Testis (tissue), 3 donors: ENCODE measurements around the gene COQ8A. TPM values are rescaled to one million over a fixed set of nuclear protein-coding genes. Genes with fewer than 3 reads are reported as not detected.
"Not testable (repeated sequence)": the region's sequence is repeated elsewhere in the genome, so short reads cannot be mapped to it uniquely, and the experiment has no call there.

Source experiments
- DNase-seq: peaks from one replicate; pipeline ENCODE4 v3.0.0-alpha.2; 2019
- H3K27ac ChIP-seq, 2 donors: fragments of 200-600 bp; sonication (generic); one replicate each; pipeline ENCODE4 v1.5.1; 2019
- H3K27me3 ChIP-seq: fragments of 200-600 bp; sonication (generic); one replicate; pipeline ENCODE4 v1.5.1; 2019
- H3K36me3 ChIP-seq: fragments of 200-600 bp; sonication (generic); one replicate; pipeline ENCODE4 v1.5.1; 2017; ENCODE audit warnings: low read depth; ENCODE audit errors: missing control alignments
- H3K4me1 ChIP-seq: fragments of 200-600 bp; sonication (generic); one replicate; pipeline ENCODE4 v1.5.1; 2019
- H3K4me3 ChIP-seq, 2 donors: fragments of 200-600 bp; sonication (generic); one replicate each; pipeline ENCODE4 v1.5.1; 2017 to 2019
- H3K9me3 ChIP-seq: fragments of 200-600 bp; sonication (generic); one replicate; pipeline ENCODE4 v1.5.1; 2017
- POLR2A ChIP-seq: fragments of 450-650 bp; IDR thresholded peaks from one replicate; pipeline ENCODE4 v1.6.1; 2017; ENCODE audit warnings: antibody characterized with exemption, mild to moderate bottlenecking, moderate library complexity
- WGBS, 2 donors: methylation state at CpG; one replicate each; pipeline ENCODE4 v1.1.5; 2018; 5-methylcytosine and 5-hydroxymethylcytosine counted together
- intact Hi-C: fragments of 100-400 bp; cut with DNase I; formaldehyde crosslinking; loops from one replicate; pipeline ENCODE4 v1.15.1; 2023; ENCODE audit warnings: low total_unique reads
- polyA plus RNA-seq: library from polyadenylated mRNA; stranded (reverse); fragments of 350-450 nt; fragmentation: Illumina TruSeq; extraction: RNeasy Lipid Tissue Mini Kit (QIAGEN cat#74804); gene quantifications from one replicate; pipeline ENCODE4 v1.2.3, GENCODE V29; 2014; ENCODE audit warnings: low read depth, low replicate concordance; ENCODE audit not compliant: insufficient read depth
- total RNA-seq, 2 donors: library from RNA; depleted of rRNA; stranded (reverse); fragments of >200 nt; gene quantifications; one replicate each; pipeline ENCODE4 v1.2.3, GENCODE V29; 2016
- TF ChIP-seq, protein P1 (sequence below), 3 experiments: fragments of 450-650 bp in 2 of 3; fragments of 200-600 bp in 1 of 3; sonication (generic) in 1 of 3; IDR thresholded peaks; one replicate each; pipeline ENCODE4 v1.5.1; 2016 to 2019; ENCODE audit warnings: antibody characterized with exemption in 3 of 3, mild to moderate bottlenecking in 2 of 3, moderate library complexity in 1 of 3

COQ8A gene
- total and polyA plus RNA-seq, 3 donors from 2014 or later: 34.4 to 46.8 (median 39.2) TPM

DNA sequence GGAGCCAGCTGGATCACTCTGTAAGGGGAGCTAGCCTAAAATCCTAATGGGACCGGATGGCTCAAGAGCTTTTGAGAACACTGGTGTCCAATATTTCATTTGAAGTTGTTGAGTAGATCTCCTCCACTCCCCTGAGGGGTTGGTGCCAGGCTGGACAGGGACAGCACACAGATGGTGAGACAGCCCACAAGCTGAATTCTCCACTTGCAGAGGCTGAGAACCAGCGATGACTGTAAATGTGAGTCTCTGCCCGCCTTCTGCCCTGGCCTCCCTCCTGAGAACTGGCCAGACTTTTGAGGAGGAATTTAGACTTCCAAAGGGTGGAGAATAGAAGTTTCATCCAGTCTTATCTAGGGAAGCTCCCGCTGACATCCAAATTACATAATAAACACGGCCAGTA is 20.5 kb upstream of the COQ8A start:
- peaks cover 19% of the 10 kb centered on the region for H3K4me1 ChIP-seq
- no peak for DNase-seq
- 57 to 62% methylated on average over 5 of the region's 5 CpGs for WGBS, 2 donors
- intact Hi-C loops: loop anchor here (10.0 kb wide), 1 partner anchor 845 kb away; no protein-coding TSS in a partner anchor
- no peaks in the 10 kb centered on the region for H3K9me3 ChIP-seq
- no peak for TF ChIP-seq POLR2A
- H3K27ac ChIP-seq: peak overlapping the region; percentile 65 to 80
- H3K36me3 ChIP-seq: no peaks in the 10 kb centered on the region
- no peaks in the 10 kb centered on the region for H3K27me3 ChIP-seq
- H3K4me3 ChIP-seq: no peak overlapping the region

GRCh38 chr1:226919995-226920394 is 20.1 kb upstream of the COQ8A start:
- intact Hi-C loops: loop anchor here (10.0 kb wide), 1 partner anchor 845 kb away; no protein-coding TSS in a partner anchor
- no peak overlapping the region for H3K4me3 ChIP-seq
- H3K27me3 ChIP-seq: no peaks in the 10 kb centered on the region
- TF ChIP-seq, protein P1, sequence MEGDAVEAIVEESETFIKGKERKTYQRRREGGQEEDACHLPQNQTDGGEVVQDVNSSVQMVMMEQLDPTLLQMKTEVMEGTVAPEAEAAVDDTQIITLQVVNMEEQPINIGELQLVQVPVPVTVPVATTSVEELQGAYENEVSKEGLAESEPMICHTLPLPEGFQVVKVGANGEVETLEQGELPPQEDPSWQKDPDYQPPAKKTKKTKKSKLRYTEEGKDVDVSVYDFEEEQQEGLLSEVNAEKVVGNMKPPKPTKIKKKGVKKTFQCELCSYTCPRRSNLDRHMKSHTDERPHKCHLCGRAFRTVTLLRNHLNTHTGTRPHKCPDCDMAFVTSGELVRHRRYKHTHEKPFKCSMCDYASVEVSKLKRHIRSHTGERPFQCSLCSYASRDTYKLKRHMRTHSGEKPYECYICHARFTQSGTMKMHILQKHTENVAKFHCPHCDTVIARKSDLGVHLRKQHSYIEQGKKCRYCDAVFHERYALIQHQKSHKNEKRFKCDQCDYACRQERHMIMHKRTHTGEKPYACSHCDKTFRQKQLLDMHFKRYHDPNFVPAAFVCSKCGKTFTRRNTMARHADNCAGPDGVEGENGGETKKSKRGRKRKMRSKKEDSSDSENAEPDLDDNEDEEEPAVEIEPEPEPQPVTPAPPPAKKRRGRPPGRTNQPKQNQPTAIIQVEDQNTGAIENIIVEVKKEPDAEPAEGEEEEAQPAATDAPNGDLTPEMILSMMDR (IDR thresholded peaks at IDR 0.05): no peak
- no peak for TF ChIP-seq POLR2A
- no peak for DNase-seq
- H3K36me3 ChIP-seq: no peaks in the 10 kb centered on the region
- peaks cover 19% of the 10 kb centered on the region for H3K4me1 ChIP-seq
- H3K9me3 ChIP-seq: no peaks in the 10 kb centered on the region
- WGBS, 2 donors: 50 to 58% methylated on average over 1 of the region's 1 CpG
- peak overlapping the region; percentile 65 to 80 for H3K27ac ChIP-seq

- no peak for TF ChIP-seq POLR2A
- TF ChIP-seq, protein P1 (IDR thresholded peaks at IDR 0.05): no peak
- H3K4me3 ChIP-seq: no peak overlapping the region
- 22 to 34% methylated on average over 2 of the region's 2 CpGs for WGBS, 2 donors
- peak; percentile 77 for DNase-seq
- peak overlapping the region; percentile 65 to 80 for H3K27ac ChIP-seq
- intact Hi-C loops: no loop called here
- no peaks in the 10 kb centered on the region for H3K9me3 ChIP-seq
- H3K27me3 ChIP-seq: no peaks in the 10 kb centered on the region
- no peaks in the 10 kb centered on the region for H3K36me3 ChIP-seq
- peaks cover 19% of the 10 kb centered on the region for H3K4me1 ChIP-seq
These were observed 19.6 kb upstream of the COQ8A start for GRCh38 chr1:226920446-226920894.

DNA sequence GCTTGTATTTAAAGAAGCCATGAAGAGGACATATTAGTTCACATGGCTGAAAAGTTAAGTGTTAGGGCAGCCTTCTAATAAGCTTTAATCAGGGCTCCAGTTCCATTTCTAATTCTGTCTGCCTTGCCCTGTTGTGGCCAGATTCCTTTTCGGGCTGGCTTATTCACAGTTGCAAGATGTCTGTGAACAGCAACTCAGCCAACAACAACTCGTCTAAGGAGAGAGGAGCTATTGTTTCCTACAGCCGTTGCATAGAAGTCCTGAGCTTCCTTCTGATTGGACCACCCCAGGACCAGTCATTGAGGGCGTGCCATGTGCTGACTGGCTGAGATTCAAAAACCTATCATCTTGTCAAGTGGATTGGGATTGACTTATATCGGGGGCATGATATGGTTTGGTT is 18.6 kb upstream of the COQ8A start:
- TF ChIP-seq POLR2A: no peak
- TF ChIP-seq, protein P1 (IDR thresholded peaks at IDR 0.05): no peak
- peaks cover 19% of the 10 kb centered on the region for H3K4me1 ChIP-seq
- H3K4me3 ChIP-seq: no peak overlapping the region
- no peak overlapping the region for H3K27ac ChIP-seq
- 82 to 84% methylated on average over 5 of the region's 5 CpGs for WGBS, 2 donors
- no peaks in the 10 kb centered on the region for H3K27me3 ChIP-seq
- intact Hi-C loops: no loop called here
- DNase-seq: no peak
- H3K36me3 ChIP-seq: no peaks in the 10 kb centered on the region
- H3K9me3 ChIP-seq: no peaks in the 10 kb centered on the region

GRCh38 chr1:226929260-226930111 is 10.6 kb upstream of the COQ8A start:
- H3K36me3 ChIP-seq, H3K27me3 ChIP-seq, DNase-seq, H3K4me3 ChIP-seq, intact Hi-C loops, H3K4me1 ChIP-seq, H3K9me3 ChIP-seq, H3K27ac ChIP-seq: not testable (repeated sequence)
- 85 to 96% methylated on average over 5 of the region's 5 CpGs for WGBS, 2 donors
